GM23248 (cell line): ENCODE results near the gene DRD1. TPM values are rescaled to one million over a fixed set of nuclear protein-coding genes. Genes with fewer than 3 reads are reported as not detected.

Experiments
- DNase-seq: peaks from one replicate; pipeline ENCODE4 v3.0.0-alpha.2; 2015
- H2AFZ ChIP-seq: fragments of 200-600 bp; sonication (generic); 2 replicates; pipeline ENCODE4 v1.6.1; 2016; ENCODE audit warnings: antibody characterized with exemption
- H3F3A ChIP-seq: fragments of 200-600 bp; sonication (generic); 2 replicates; pipeline ENCODE4 v1.6.1; 2016; ENCODE audit warnings: mild to moderate bottlenecking, antibody characterized with exemption, mixed run types; ENCODE audit not compliant: insufficient read depth
- H3K27ac ChIP-seq: fragments of 200-600 bp; sonication (generic); 2 replicates; pipeline ENCODE4 v1.5.1; 2016; ENCODE audit warnings: mild to moderate bottlenecking
- H3K27me3 ChIP-seq: fragments of 200-600 bp; sonication (generic); replicated peaks from 2 replicates; pipeline ENCODE4 v1.6.1; 2016; ENCODE audit warnings: mild to moderate bottlenecking; ENCODE audit not compliant: insufficient read depth
- H3K36me3 ChIP-seq: fragments of 200-600 bp; sonication (generic); 2 replicates; pipeline ENCODE4 v1.6.1; 2016; ENCODE audit warnings: low read depth, mild to moderate bottlenecking
- H3K4me1 ChIP-seq: fragments of 200-600 bp; sonication (generic); 2 replicates; pipeline ENCODE4 v1.6.1; 2016; ENCODE audit warnings: mild to moderate bottlenecking; ENCODE audit not compliant: insufficient read depth
- H3K4me2 ChIP-seq: fragments of 200-600 bp; sonication (generic); one replicate; pipeline ENCODE4 v1.6.1; 2016; ENCODE audit warnings: mild to moderate bottlenecking; ENCODE audit not compliant: unreplicated experiment
- H3K4me3 ChIP-seq: fragments of 200-600 bp; sonication (generic); 2 replicates; pipeline ENCODE4 v1.5.1; 2016; ENCODE audit warnings: mild to moderate bottlenecking
- H3K79me2 ChIP-seq: fragments of 200-600 bp; sonication (generic); 2 replicates; pipeline ENCODE4 v1.6.1; 2016; ENCODE audit warnings: mild to moderate bottlenecking; ENCODE audit not compliant: insufficient read depth
- H3K9ac ChIP-seq: fragments of 200-600 bp; sonication (generic); 2 replicates; pipeline ENCODE4 v1.6.1; 2016; ENCODE audit warnings: mild to moderate bottlenecking
- H3K9me2 ChIP-seq: fragments of 200-600 bp; sonication (generic); 2 replicates; pipeline ENCODE4 v1.6.1; 2016; ENCODE audit warnings: mixed run types, mild to moderate bottlenecking, moderate library complexity; ENCODE audit not compliant: insufficient read depth
- H3K9me3 ChIP-seq: fragments of 200-600 bp; sonication (generic); one replicate; pipeline ENCODE4 v1.6.1; 2017; ENCODE audit warnings: low read depth
- H4K20me1 ChIP-seq: fragments of 200-600 bp; sonication (generic); 2 replicates; pipeline ENCODE4 v1.6.0; 2016; ENCODE audit not compliant: insufficient read depth
- EZH2 ChIP-seq: fragments of 200-600 bp; sonication (generic); IDR thresholded peaks from 2 replicates; pipeline ENCODE4 v1.6.1; 2018; ENCODE audit warnings: antibody characterized with exemption, mild to moderate bottlenecking; ENCODE audit not compliant: insufficient read depth, poor library complexity, severe bottlenecking
- EZH2phosphoT487 ChIP-seq: fragments of 200-600 bp; sonication (generic); IDR thresholded peaks from 2 replicates; pipeline ENCODE4 v1.6.1; 2018; ENCODE audit warnings: antibody characterized with exemption, moderate library complexity, mild to moderate bottlenecking, low read depth; ENCODE audit not compliant: insufficient read depth
- WGBS, 2 experiments: methylation state at CpG; one replicate each; pipeline ENCODE4 v1.1.6; 2015 to 2017; ENCODE audit warnings: low lambda C conversion rate in 2 of 2, low coverage in 1 of 2; ENCODE audit errors: missing lambda C conversion rate in 2 of 2; 5-methylcytosine and 5-hydroxymethylcytosine counted together
- in situ Hi-C: fragments of 300-500 bp; cut with MboI; formaldehyde crosslinking; loops from 2 replicates; pipeline ENCODE4 v1.15.0; 2020
- polyA plus RNA-seq: library from polyadenylated mRNA; unstranded; fragments of >200 nt; fragmentation: Nextera tagmentation; extraction: Ambion mirVana; gene quantifications from 2 replicates; pipeline ENCODE4 v1.2.1, GENCODE V29; 2016
- total RNA-seq: library from RNA; depleted of rRNA; stranded (reverse); fragments of >200 nt; shearing (Covaris generic); gene quantifications from 2 replicates; pipeline ENCODE4 v1.2.3, GENCODE V29; 2014

Gene DRD1
- total and polyA plus RNA-seq, 2 experiments from 2014 or later: not detected

- Histone ChIP-seq H3K9me2 (no peaks in the 10 kb centered on the region), H3K27me3 (no peaks in the 10 kb centered on the region), H3K9me3 (no peaks in the 10 kb centered on the region), H3K4me1 (peaks cover 14% of the 10 kb centered on the region), H3K4me2 (no peak overlapping the region), H3K36me3 (0 out of 2 replicates have a peak, but pooled peaks cover 7% of the 10 kb centered on the region), H3K79me2 (peaks cover 100% of the 10 kb centered on the region), H3K9ac (no peak overlapping the region), H3K4me3 (no peak overlapping the region), H3K27ac (no peak overlapping the region), H4K20me1 (peaks cover 4% of the 10 kb centered on the region; the same call in 1 of the 2 replicates), H3F3A (no peaks in the 10 kb centered on the region), H2AFZ (no peak overlapping the region)
- no peak for TF ChIP-seq EZH2
- no peak for TF ChIP-seq EZH2phosphoT487
- in situ Hi-C loops: no loop called here
- no peak for DNase-seq
- WGBS, 2 experiments: 98 to 99% methylated on average over 16 to 23 of the region's 26 CpGs
Measured at GRCh38 chr5:175484322-175484721, 40.3 kb upstream of the DRD1 start.

GRCh38 chr5:175483337-175483736 lies 39.4 kb upstream of the DRD1 start:
- in situ Hi-C loops: no loop called here
- no peak overlapping the region for H3K27ac ChIP-seq
- no peaks in the 10 kb centered on the region for H3K9me2 ChIP-seq
- no peak overlapping the region for H3K4me3 ChIP-seq
- peaks cover 4% of the 10 kb centered on the region; the same call in 1 of the 2 replicates for H4K20me1 ChIP-seq
- H3K4me1 ChIP-seq: peaks cover 15% of the 10 kb centered on the region
- no peak overlapping the region for H2AFZ ChIP-seq
- no peak overlapping the region for H3K4me2 ChIP-seq
- no peak overlapping the region for H3K9ac ChIP-seq
- no peak for TF ChIP-seq EZH2phosphoT487
- TF ChIP-seq EZH2: no peak
- H3K36me3 ChIP-seq: no peaks in the 10 kb centered on the region
- H3F3A ChIP-seq: no peaks in the 10 kb centered on the region
- no peak for DNase-seq
- no peaks in the 10 kb centered on the region for H3K9me3 ChIP-seq
- H3K27me3 ChIP-seq: no peaks in the 10 kb centered on the region
- H3K79me2 ChIP-seq: peaks cover 98% of the 10 kb centered on the region
- WGBS, 2 experiments: 98% methylated on average over 8 of the region's 8 CpGs

GRCh38 chr5:175479125-175479881 lies 35.3 kb upstream of the DRD1 start:
- H3K36me3 ChIP-seq: no peaks in the 10 kb centered on the region
- peak overlapping the region; percentile 95 for H3K4me2 ChIP-seq
- H3F3A ChIP-seq: no peaks in the 10 kb centered on the region
- TF ChIP-seq EZH2phosphoT487: no peak
- no peak for TF ChIP-seq EZH2
- peaks cover 11% of the 10 kb centered on the region; the same call in 1 of the 2 replicates for H3K27me3 ChIP-seq
- peak overlapping the region; percentile 97 for H2AFZ ChIP-seq
- in situ Hi-C loops: no loop called here
- H4K20me1 ChIP-seq: no peaks in the 10 kb centered on the region; the same call in 1 of the 2 replicates
- H3K79me2 ChIP-seq: peaks cover 57% of the 10 kb centered on the region
- H3K4me3 ChIP-seq: peak overlapping the region; percentile 100
- H3K9ac ChIP-seq: peak overlapping the region; percentile 92
- peak overlapping the region; percentile 44 for H3K27ac ChIP-seq
- DNase-seq: peak; percentile 26
- H3K9me3 ChIP-seq: no peaks in the 10 kb centered on the region
- WGBS, 2 experiments: 29 to 30% methylated on average over 13 of the region's 13 CpGs
- no peaks in the 10 kb centered on the region for H3K9me2 ChIP-seq
- H3K4me1 ChIP-seq: peaks cover 15% of the 10 kb centered on the region

GRCh38 chr5:175478384-175479124 lies 34.6 kb upstream of the DRD1 start, which contains the start of gene SFXN1:
SFXN1 (plus strand) TSS chr5:175478560; CDS start chr5:175492104, 13,544 bp downstream.
- peaks cover 15% of the 10 kb centered on the region for H3K4me1 ChIP-seq
- no peaks in the 10 kb centered on the region for H3K9me3 ChIP-seq
- no peaks in the 10 kb centered on the region for H3F3A ChIP-seq
- H3K79me2 ChIP-seq: peaks cover 50% of the 10 kb centered on the region
- peaks cover 17% of the 10 kb centered on the region; the same call in 1 of the 2 replicates for H3K27me3 ChIP-seq
- peak within 1 kb of the TSS; percentile 100 for H3K4me3 ChIP-seq
- WGBS, 2 experiments: 0 to 1% methylated on average over 61 to 76 of the region's 94 CpGs
- H3K9ac ChIP-seq: peak within 1 kb of the TSS; percentile 92
- in situ Hi-C loops: no loop called here
- peak; percentile 87 for DNase-seq
- no peaks in the 10 kb centered on the region for H3K36me3 ChIP-seq
- peak within 1 kb of the TSS; percentile 97 for H2AFZ ChIP-seq
- H3K27ac ChIP-seq: peak within 1 kb of the TSS; percentile 44
- peak within 1 kb of the TSS; percentile 95 for H3K4me2 ChIP-seq
- TF ChIP-seq EZH2phosphoT487: no peak
- no peak for TF ChIP-seq EZH2
- H3K9me2 ChIP-seq: no peaks in the 10 kb centered on the region
- H4K20me1 ChIP-seq: no peaks in the 10 kb centered on the region; the same call in 1 of the 2 replicates
